ENCODE results near the gene CDT1. TPM values are rescaled to one million over a fixed set of nuclear protein-coding genes. Genes with fewer than 3 reads are reported as not detected.

CDT1 gene
- total RNA-seq, 1 experiment from 2014 or later = 74.1 TPM

- Histone ChIP-seq H2BK20ac (ENCODE audit: low read depth, low read length, poor library complexity, severe bottlenecking) (no peak overlapping the region), H3K23me2 (ENCODE audit: insufficient read length, low read depth, low read length, poor library complexity, severe bottlenecking) (peaks cover 10% of the 10 kb centered on the region), H3K9me3 (ENCODE audit: control insufficient read depth, low read depth, low read length) (no peaks in the 10 kb centered on the region), H3K18ac (ENCODE audit: insufficient read length, low read depth, low read length) (no peak overlapping the region), H3K79me1 (ENCODE audit: insufficient read depth, low read depth, low read length, poor library complexity, severe bottlenecking) (no peaks in the 10 kb centered on the region), H4K5ac (ENCODE audit: insufficient read length, low read depth, low read length) (no peak overlapping the region), H3K56ac (ENCODE audit: insufficient read length, low read depth, low read length) (no peak overlapping the region), H4K91ac (ENCODE audit: insufficient read length, low read depth, low read length) (no peak overlapping the region), H3K9ac (ENCODE audit: extremely low read depth, insufficient read length, low read length) (no peak overlapping the region), H3K27me3 (ENCODE audit: insufficient read depth, low read length) (no peaks in the 10 kb centered on the region), H3K14ac (ENCODE audit: insufficient read depth, low read length) (peak overlapping the region; percentile 47; the same call in 1 of the 2 replicates), H3K4me1 (ENCODE audit: insufficient read depth, low read length) (no peaks in the 10 kb centered on the region), H3T11ph (ENCODE audit: low read length) (no peak overlapping the region), H2BK5ac (ENCODE audit: insufficient read length, low read length) (no peak overlapping the region), H2AK5ac (ENCODE audit: insufficient read length, low read length) (no peak overlapping the region), H3K23ac (ENCODE audit: insufficient read length, low read depth, low read length) (no peak overlapping the region), H2BK12ac (ENCODE audit: insufficient read length, low read depth, low read length) (no peak overlapping the region), H4K8ac (replicated peaks; ENCODE audit: insufficient read length, low read depth, low read length) (no peak overlapping the region), H4K20me1 (ENCODE audit: control insufficient read depth, insufficient read depth, insufficient read length) (peaks cover 2% of the 10 kb centered on the region), H2BK15ac (ENCODE audit: low read depth, low read length) (no peak overlapping the region), H3K4ac (ENCODE audit: low read depth, low read length) (no peak overlapping the region), H3K4me2 (ENCODE audit: insufficient read depth, insufficient read length, low read length) (no peak overlapping the region), H2BK120ac (ENCODE audit: low read depth, low read length, poor library complexity, severe bottlenecking) (no peak overlapping the region), H3K79me2 (ENCODE audit: insufficient read depth, low read length) (peaks cover 4% of the 10 kb centered on the region; the same call in 1 of the 2 replicates), H3K27ac (ENCODE audit: insufficient read length, low read depth, low read length) (no peak overlapping the region), H2AFZ (ENCODE audit: low read length) (no peak overlapping the region)
- whole genome bisulfite sequencing (ENCODE audit: extremely low coverage, insufficient read length, low lambda C conversion rate) = no CpG with 5 or more reads among the region's 32 CpGs
- no peak for TF ChIP-seq CTCF (conservative IDR thresholded peaks at IDR 0.05)
- Mint-ChIP-seq H3K9me3 (no peaks in the 10 kb centered on the region), H3K27ac (no peak overlapping the region), H3K4me1 (peaks cover 18 to 19% of the 10 kb centered on the region in 2 experiments), H3K36me3 (ENCODE audit: insufficient read depth in 1 of 3, low read depth in 3 of 3) (no peaks in the 10 kb centered on the region), H3K27me3 (ENCODE audit: low read depth) (peaks cover 6% of the 10 kb centered on the region; the same call in 1 of the 2 replicates), H3K4me3 (peak overlapping the region in 1 of 2 experiments; percentile 73; a peak in 3 of 5 replicates)
- no peak for DNase-seq
These were observed 18.8 kb upstream of the CDT1 start for GRCh38 chr16:88784856-88785105.

Measured in H9 (cell line).